HEK293 (cell line): ENCODE data around the gene FNDC3A.

Experiments used
- KLF16 ChIP-seq: fragments of 450-650 bp; formaldehyde crosslinking; IDR thresholded peaks from 2 replicates; pipeline ENCODE4 v1.5.1; 2017; ENCODE audit warnings: missing biosample characterization, missing genetic modification characterization
- YY1 ChIP-seq: fragments of 450-650 bp; formaldehyde crosslinking; IDR thresholded peaks from 2 replicates; pipeline ENCODE4 v1.5.1; 2018; ENCODE audit warnings: missing biosample characterization, missing genetic modification characterization
- ZEB2 ChIP-seq: fragments of 450-650 bp; formaldehyde crosslinking; IDR thresholded peaks from 2 replicates; pipeline ENCODE4 v1.5.1; 2016; ENCODE audit warnings: missing biosample characterization, missing genetic modification characterization
- ZNF549 ChIP-seq: fragments of 450-650 bp; IDR thresholded peaks from 2 replicates; pipeline ENCODE4 v1.5.1; 2018; ENCODE audit warnings: missing biosample characterization, missing genetic modification characterization, mild to moderate bottlenecking, inconsistent platforms, moderate library complexity
- ZNF670 ChIP-seq: fragments of 450-650 bp; formaldehyde crosslinking; IDR thresholded peaks from 2 replicates; pipeline ENCODE4 v1.5.1; 2016; ENCODE audit warnings: missing biosample characterization, missing genetic modification characterization, low read depth
- ZNF707 ChIP-seq: fragments of 450-650 bp; formaldehyde crosslinking; IDR thresholded peaks from 2 replicates; pipeline ENCODE4 v1.5.1; 2016; ENCODE audit warnings: missing biosample characterization, missing genetic modification characterization
- ZNF76 ChIP-seq: fragments of 450-650 bp; formaldehyde crosslinking; IDR thresholded peaks from 2 replicates; pipeline ENCODE4; 2016; ENCODE audit warnings: low read depth, missing biosample characterization, missing genetic modification characterization, borderline replicate concordance
- TF ChIP-seq, protein P1 (sequence below): fragments of 450-650 bp; formaldehyde crosslinking; IDR thresholded peaks from 2 replicates; pipeline ENCODE4 v1.5.1; 2016; ENCODE audit warnings: missing biosample characterization, missing genetic modification characterization

DNA sequence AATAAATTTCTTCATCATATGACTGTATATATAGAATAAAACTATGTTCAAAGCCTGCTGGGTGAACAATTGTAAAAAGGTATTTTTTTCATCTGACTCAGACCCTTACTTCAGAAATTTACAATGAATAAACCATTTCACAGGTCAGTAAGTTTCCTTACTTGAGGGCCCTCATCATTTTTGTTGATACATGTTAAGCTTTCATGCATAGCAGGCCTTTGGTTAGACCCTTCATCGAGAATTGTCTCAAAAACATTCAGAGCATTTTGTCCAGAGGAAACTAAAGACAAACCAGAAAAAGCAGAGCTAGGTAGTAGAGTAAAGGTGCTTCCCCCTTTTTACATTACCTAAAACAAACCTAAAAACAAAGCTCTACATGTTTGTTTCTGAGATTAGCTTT, 46.2 kb downstream of the FNDC3A start:
- TF ChIP-seq ZNF707 (no peak), KLF16 (tag by site-specific recombination) (no peak), ZNF549 (tag by site-specific recombination) (no peak), ZNF670 (tag by site-specific recombination) (no peak), YY1 (no peak), ZEB2 (tag by site-specific recombination) (no peak), ZNF76 (no peak)
- TF ChIP-seq, protein P1, sequence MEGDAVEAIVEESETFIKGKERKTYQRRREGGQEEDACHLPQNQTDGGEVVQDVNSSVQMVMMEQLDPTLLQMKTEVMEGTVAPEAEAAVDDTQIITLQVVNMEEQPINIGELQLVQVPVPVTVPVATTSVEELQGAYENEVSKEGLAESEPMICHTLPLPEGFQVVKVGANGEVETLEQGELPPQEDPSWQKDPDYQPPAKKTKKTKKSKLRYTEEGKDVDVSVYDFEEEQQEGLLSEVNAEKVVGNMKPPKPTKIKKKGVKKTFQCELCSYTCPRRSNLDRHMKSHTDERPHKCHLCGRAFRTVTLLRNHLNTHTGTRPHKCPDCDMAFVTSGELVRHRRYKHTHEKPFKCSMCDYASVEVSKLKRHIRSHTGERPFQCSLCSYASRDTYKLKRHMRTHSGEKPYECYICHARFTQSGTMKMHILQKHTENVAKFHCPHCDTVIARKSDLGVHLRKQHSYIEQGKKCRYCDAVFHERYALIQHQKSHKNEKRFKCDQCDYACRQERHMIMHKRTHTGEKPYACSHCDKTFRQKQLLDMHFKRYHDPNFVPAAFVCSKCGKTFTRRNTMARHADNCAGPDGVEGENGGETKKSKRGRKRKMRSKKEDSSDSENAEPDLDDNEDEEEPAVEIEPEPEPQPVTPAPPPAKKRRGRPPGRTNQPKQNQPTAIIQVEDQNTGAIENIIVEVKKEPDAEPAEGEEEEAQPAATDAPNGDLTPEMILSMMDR (tag by site-specific recombination) = no peak
